ENCODE measurements around the gene OR10X1.

DNA sequence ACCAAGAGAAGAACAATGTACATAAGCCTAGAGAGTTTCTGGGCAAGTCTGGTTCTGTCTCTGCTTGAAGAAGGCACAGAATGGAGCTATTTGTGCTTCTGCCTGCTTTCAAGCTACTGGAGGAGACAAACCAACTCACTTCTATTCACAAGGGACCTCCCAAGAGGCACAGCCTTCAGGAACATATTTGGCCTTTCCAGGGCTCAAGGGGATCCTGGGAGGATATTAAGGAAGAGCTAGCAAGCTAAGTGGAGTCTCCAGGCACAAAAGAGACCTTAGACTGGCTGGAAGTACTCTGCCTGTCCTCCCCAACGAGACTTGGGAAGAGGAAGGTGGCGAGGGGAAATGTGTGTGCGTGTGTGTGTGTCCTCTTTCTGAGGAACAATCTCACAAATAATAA, 25.3 kb downstream of the OR10X1 start, which contains the start of gene OR6Y1:
- TF ChIP-seq, protein P1, sequence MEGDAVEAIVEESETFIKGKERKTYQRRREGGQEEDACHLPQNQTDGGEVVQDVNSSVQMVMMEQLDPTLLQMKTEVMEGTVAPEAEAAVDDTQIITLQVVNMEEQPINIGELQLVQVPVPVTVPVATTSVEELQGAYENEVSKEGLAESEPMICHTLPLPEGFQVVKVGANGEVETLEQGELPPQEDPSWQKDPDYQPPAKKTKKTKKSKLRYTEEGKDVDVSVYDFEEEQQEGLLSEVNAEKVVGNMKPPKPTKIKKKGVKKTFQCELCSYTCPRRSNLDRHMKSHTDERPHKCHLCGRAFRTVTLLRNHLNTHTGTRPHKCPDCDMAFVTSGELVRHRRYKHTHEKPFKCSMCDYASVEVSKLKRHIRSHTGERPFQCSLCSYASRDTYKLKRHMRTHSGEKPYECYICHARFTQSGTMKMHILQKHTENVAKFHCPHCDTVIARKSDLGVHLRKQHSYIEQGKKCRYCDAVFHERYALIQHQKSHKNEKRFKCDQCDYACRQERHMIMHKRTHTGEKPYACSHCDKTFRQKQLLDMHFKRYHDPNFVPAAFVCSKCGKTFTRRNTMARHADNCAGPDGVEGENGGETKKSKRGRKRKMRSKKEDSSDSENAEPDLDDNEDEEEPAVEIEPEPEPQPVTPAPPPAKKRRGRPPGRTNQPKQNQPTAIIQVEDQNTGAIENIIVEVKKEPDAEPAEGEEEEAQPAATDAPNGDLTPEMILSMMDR (IDR thresholded peaks at IDR 0.05) = no peak
- TF ChIP-seq EP300 (IDR thresholded peaks at IDR 0.05) = no peak

Measured in gastroesophageal sphincter (tissue), 3 donors.